ENCODE results near the gene PTBP1. TPM values are rescaled to one million over a fixed set of nuclear protein-coding genes. Genes with fewer than 3 reads are reported as not detected.

PTBP1 gene
- total and polyA plus RNA-seq, 4 donors: 72.9 to 147 (median 87.3) TPM

- TF ChIP-seq GABPA (IDR thresholded peaks at IDR 0.05 in 1 of 2, conservative IDR thresholded peaks at IDR 0.05 in 1 of 2): no peak
- TF ChIP-seq HNF4G (IDR thresholded peaks at IDR 0.05): no peak
- no peak for TF ChIP-seq EGR1 (IDR thresholded peaks at IDR 0.05; ENCODE audit: low read depth in 2 of 2)
- TF ChIP-seq JUND (IDR thresholded peaks at IDR 0.05): no peak
- no peak for TF ChIP-seq RAD21 (IDR thresholded peaks at IDR 0.05)
- TF ChIP-seq SP1 (IDR thresholded peaks at IDR 0.05): no peak
- TF ChIP-seq ZBTB33 (IDR thresholded peaks at IDR 0.05): no peak
- no peak for TF ChIP-seq CTCF (IDR thresholded peaks at IDR 0.05; ENCODE audit: low read depth, low read length, missing input control)
- TF ChIP-seq ATF3 (IDR thresholded peaks at IDR 0.05): no peak
- no peak for TF ChIP-seq FOXA2 (IDR thresholded peaks at IDR 0.05)
- no peak for TF ChIP-seq FOXA1 (IDR thresholded peaks at IDR 0.05)
- no peak for TF ChIP-seq MAX (IDR thresholded peaks at IDR 0.05)
- Histone ChIP-seq H3K4me3 (ENCODE audit: low read depth in 1 of 3, low read length in 3 of 3) (no peak overlapping the region), H3K9ac (ENCODE audit: low read depth in 1 of 2, low read length in 2 of 2) (no peak overlapping the region), H3K4me1 (ENCODE audit: control insufficient read depth in 4 of 4, insufficient read depth in 4 of 4, low read length in 3 of 4) (no peaks in the 10 kb centered on the region), H3K9me3 (ENCODE audit: control insufficient read depth in 4 of 4, low read length in 3 of 4) (no peaks in the 10 kb centered on the region), H3K36me3 (ENCODE audit: control insufficient read depth in 4 of 4, insufficient read depth in 3 of 4, low read depth in 1 of 4, low read length in 3 of 4) (no peaks in the 10 kb centered on the region), H3K27me3 (ENCODE audit: control insufficient read depth in 4 of 4, insufficient read depth in 4 of 4, low read length in 3 of 4) (no peaks in the 10 kb centered on the region), H3K27ac (ENCODE audit: low read depth in 1 of 2, low read length in 2 of 2) (no peak overlapping the region)
- no peak for DNase-seq (ENCODE audit: low spot score)
- 83% methylated on average over 18 of the region's 18 CpGs for WGBS
Measured at GRCh38 chr19:772730-773436, 24.4 kb upstream of the PTBP1 start.

- TF ChIP-seq JUND (IDR thresholded peaks at IDR 0.05) (no peak), HNF4G (IDR thresholded peaks at IDR 0.05) (no peak)
- no peak overlapping the region for H3K27ac ChIP-seq (ENCODE audit: low read depth in 1 of 2, low read length in 2 of 2)
- DNase-seq (ENCODE audit: low spot score): no peak
- WGBS: 89% methylated on average over 18 of the region's 18 CpGs
- no peaks in the 10 kb centered on the region for H3K27me3 ChIP-seq (ENCODE audit: control insufficient read depth in 4 of 4, insufficient read depth in 4 of 4, low read length in 3 of 4)
- H3K4me3 ChIP-seq (ENCODE audit: low read depth in 1 of 3, low read length in 3 of 3): no peak overlapping the region
- no peak overlapping the region for H3K9ac ChIP-seq (ENCODE audit: low read depth in 1 of 2, low read length in 2 of 2)
- H3K9me3 ChIP-seq (ENCODE audit: control insufficient read depth in 4 of 4, low read length in 3 of 4): no peaks in the 10 kb centered on the region
- H3K4me1 ChIP-seq (ENCODE audit: control insufficient read depth in 4 of 4, insufficient read depth in 4 of 4, low read length in 3 of 4): no peaks in the 10 kb centered on the region
- no peaks in the 10 kb centered on the region for H3K36me3 ChIP-seq (ENCODE audit: control insufficient read depth in 4 of 4, insufficient read depth in 3 of 4, low read depth in 1 of 4, low read length in 3 of 4)
Measured at GRCh38 chr19:776549-776948, 20.7 kb upstream of the PTBP1 start.

Data from liver (tissue), 9 donors.